Stimulated activated CD4-positive, alpha-beta T cell treated with anti-CD3 and anti-CD28 coated beads, Interleukin-4, amount 100 ng/mL, for 24 hours (primary cell): ENCODE results near the gene ABLIM2.
A peak's percentile ranks its signal among the peaks of the same experiment; 100 is the strongest.

Experiments used
- DNase-seq: peaks from one replicate; pipeline ENCODE4 v3.0.0-alpha.2; 2020

Gene ABLIM2

GRCh38 chr4:8192748-8193738 is 34.4 kb upstream of the ABLIM2 start:
- DNase-seq: no peak

- DNase-seq: no peak
Observed at GRCh38 chr4:8191136-8191747, 32.6 kb upstream of the ABLIM2 start.

- DNase-seq: no peak
Observed at GRCh38 chr4:8189551-8190466, 31.2 kb upstream of the ABLIM2 start.

- no peak for DNase-seq
Observed at GRCh38 chr4:8188743-8189550, 30.3 kb upstream of the ABLIM2 start.

GRCh38 chr4:8188085-8188484 is 29.5 kb upstream of the ABLIM2 start:
- DNase-seq: no peak

- DNase-seq: no peak
Observed at GRCh38 chr4:8185930-8186329, 27.3 kb upstream of the ABLIM2 start.

GRCh38 chr4:8185295-8185694 is 26.7 kb upstream of the ABLIM2 start:
- DNase-seq: no peak

- DNase-seq: no peak
Observed at GRCh38 chr4:8184061-8184460, 25.4 kb upstream of the ABLIM2 start.

GRCh38 chr4:8182858-8183725 is 24.5 kb upstream of the ABLIM2 start:
- DNase-seq: no peak

GRCh38 chr4:8182294-8182693 is 23.7 kb upstream of the ABLIM2 start:
- no peak for DNase-seq

GRCh38 chr4:8181844-8182243 is 23.2 kb upstream of the ABLIM2 start:
- no peak for DNase-seq

- DNase-seq: no peak
Observed at GRCh38 chr4:8181119-8181518, 22.5 kb upstream of the ABLIM2 start.

GRCh38 chr4:8180310-8181093 is 21.9 kb upstream of the ABLIM2 start:
- DNase-seq: no peak

GRCh38 chr4:8179771-8180170 is 21.2 kb upstream of the ABLIM2 start:
- DNase-seq: no peak

GRCh38 chr4:8179074-8179473 is 20.5 kb upstream of the ABLIM2 start:
- no peak for DNase-seq

- no peak for DNase-seq
Observed at GRCh38 chr4:8177956-8178355, 19.3 kb upstream of the ABLIM2 start.

- no peak for DNase-seq
Observed at GRCh38 chr4:8177552-8177951, 18.9 kb upstream of the ABLIM2 start.

- peak; percentile 42 for DNase-seq
Observed at GRCh38 chr4:8176547-8177399, 18.2 kb upstream of the ABLIM2 start.

GRCh38 chr4:8175686-8176085 is 17.1 kb upstream of the ABLIM2 start:
- no peak for DNase-seq
